GM18519 (cell line): ENCODE results near the gene MAP10.

Experiments used
- ATAC-seq: cut with Tn5 transposase; IDR thresholded peaks from one replicate; pipeline ENCODE4 v1.9.1; 2021; ENCODE audit warnings: mild to moderate bottlenecking, moderate library complexity; ENCODE audit not compliant: unreplicated experiment, low FRiP score

The MAP10 gene

GRCh38 chr1:232797856-232798510 is 7.2 kb upstream of the MAP10 start:
- ATAC-seq, result no peak

- ATAC-seq, result no peak
These were observed 6.3 kb upstream of the MAP10 start for GRCh38 chr1:232798920-232799319.

- no peak for ATAC-seq
These were observed 932 bp downstream of the MAP10 start for GRCh38 chr1:232806186-232806510.

GRCh38 chr1:232810856-232811255 is 5.6 kb downstream of the MAP10 start:
- ATAC-seq, result no peak

GRCh38 chr1:232812560-232812959 is 7.3 kb downstream of the MAP10 start:
- ATAC-seq, result no peak

GRCh38 chr1:232813097-232813496 is 7.9 kb downstream of the MAP10 start:
- ATAC-seq, result no peak

GRCh38 chr1:232813760-232814159 is 8.5 kb downstream of the MAP10 start:
- no peak for ATAC-seq

GRCh38 chr1:232816324-232816723 is 11.1 kb downstream of the MAP10 start:
- no peak for ATAC-seq

GRCh38 chr1:232818040-232818439 is 12.8 kb downstream of the MAP10 start:
- ATAC-seq, result no peak

- ATAC-seq, result no peak
These were observed 15.2 kb downstream of the MAP10 start for GRCh38 chr1:232820431-232820830.

GRCh38 chr1:232822530-232822929 is 17.3 kb downstream of the MAP10 start:
- no peak for ATAC-seq

GRCh38 chr1:232826318-232826717 is 21.1 kb downstream of the MAP10 start:
- no peak for ATAC-seq

- ATAC-seq, result no peak
These were observed 25.4 kb downstream of the MAP10 start for GRCh38 chr1:232830661-232831060.

- no peak for ATAC-seq
These were observed 26.7 kb downstream of the MAP10 start for GRCh38 chr1:232831895-232832294.

GRCh38 chr1:232834066-232834465 is 28.9 kb downstream of the MAP10 start:
- ATAC-seq, result no peak

GRCh38 chr1:232835166-232835565 is 29.9 kb downstream of the MAP10 start:
- no peak for ATAC-seq

GRCh38 chr1:232837087-232837486 is 31.9 kb downstream of the MAP10 start:
- ATAC-seq, result no peak

- no peak for ATAC-seq
These were observed 36.8 kb downstream of the MAP10 start for GRCh38 chr1:232841823-232842565.

GRCh38 chr1:232844791-232845190 is 39.6 kb downstream of the MAP10 start:
- ATAC-seq, result no peak

GRCh38 chr1:232845406-232845955 is 40.3 kb downstream of the MAP10 start:
- ATAC-seq, result no peak

- no peak for ATAC-seq
These were observed 46.3 kb downstream of the MAP10 start for GRCh38 chr1:232851532-232851931.
